AG09309 (cell line): ENCODE measurements around the gene PPP1R16B.
"Not testable (repeated sequence)": the region's sequence is repeated elsewhere in the genome, so short reads cannot be mapped to it uniquely, and the experiment has no call there.

Source experiments
- DNase-seq: peaks from one replicate; pipeline ENCODE4 v3.0.0-alpha.2; 2010; ENCODE audit warnings: low read depth
- H3K4me3 ChIP-seq: 2 replicates; pipeline ENCODE4 v1.5.1; 2011; ENCODE audit warnings: mild to moderate bottlenecking, low read depth, low read length, moderate library complexity; ENCODE audit not compliant: control insufficient read depth
- TF ChIP-seq, protein P1 (sequence below): IDR thresholded peaks from 2 replicates; pipeline ENCODE4 v1.5.1; 2011; ENCODE audit warnings: mild to moderate bottlenecking, low read depth, low read length, inconsistent platforms; ENCODE audit not compliant: insufficient read depth, control insufficient read depth; ENCODE audit errors: missing control alignments

The PPP1R16B gene

DNA sequence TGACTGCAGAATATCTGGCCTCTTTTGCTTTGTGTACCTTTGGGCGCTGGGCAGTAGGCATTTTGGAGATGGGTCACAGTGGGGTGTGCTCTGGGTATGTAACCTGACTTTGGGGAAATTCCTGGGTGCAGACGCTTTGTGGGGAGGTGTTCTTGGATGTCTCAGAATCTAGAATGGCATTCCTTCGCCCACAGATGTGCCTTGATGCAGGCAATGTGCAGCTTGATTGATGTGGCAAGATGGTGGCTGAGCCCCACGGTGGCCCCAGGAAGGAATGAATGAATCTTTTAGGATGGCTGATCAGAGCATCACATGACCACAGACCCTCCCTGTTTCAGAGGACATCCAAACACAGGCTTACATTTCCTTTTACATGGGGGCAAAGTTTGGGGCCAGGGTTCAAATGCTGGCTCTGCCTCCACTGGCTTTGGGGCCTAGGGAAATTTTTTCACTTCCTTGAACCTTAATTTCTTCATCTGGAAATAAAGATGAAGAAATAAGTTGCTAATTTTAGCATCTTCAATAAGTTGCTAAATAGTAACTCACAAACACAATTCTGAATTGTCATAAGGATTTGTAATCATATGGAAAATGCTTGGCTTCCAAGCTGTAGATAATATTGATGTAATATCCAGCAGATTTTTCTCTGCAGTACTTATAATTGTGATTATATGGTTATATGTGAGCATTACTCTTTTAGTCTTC is 5.6 kb downstream of the PPP1R16B start:
- no peak overlapping the region for H3K4me3 ChIP-seq
- TF ChIP-seq, protein P1, sequence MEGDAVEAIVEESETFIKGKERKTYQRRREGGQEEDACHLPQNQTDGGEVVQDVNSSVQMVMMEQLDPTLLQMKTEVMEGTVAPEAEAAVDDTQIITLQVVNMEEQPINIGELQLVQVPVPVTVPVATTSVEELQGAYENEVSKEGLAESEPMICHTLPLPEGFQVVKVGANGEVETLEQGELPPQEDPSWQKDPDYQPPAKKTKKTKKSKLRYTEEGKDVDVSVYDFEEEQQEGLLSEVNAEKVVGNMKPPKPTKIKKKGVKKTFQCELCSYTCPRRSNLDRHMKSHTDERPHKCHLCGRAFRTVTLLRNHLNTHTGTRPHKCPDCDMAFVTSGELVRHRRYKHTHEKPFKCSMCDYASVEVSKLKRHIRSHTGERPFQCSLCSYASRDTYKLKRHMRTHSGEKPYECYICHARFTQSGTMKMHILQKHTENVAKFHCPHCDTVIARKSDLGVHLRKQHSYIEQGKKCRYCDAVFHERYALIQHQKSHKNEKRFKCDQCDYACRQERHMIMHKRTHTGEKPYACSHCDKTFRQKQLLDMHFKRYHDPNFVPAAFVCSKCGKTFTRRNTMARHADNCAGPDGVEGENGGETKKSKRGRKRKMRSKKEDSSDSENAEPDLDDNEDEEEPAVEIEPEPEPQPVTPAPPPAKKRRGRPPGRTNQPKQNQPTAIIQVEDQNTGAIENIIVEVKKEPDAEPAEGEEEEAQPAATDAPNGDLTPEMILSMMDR = no peak
- DNase-seq = no peak

DNA sequence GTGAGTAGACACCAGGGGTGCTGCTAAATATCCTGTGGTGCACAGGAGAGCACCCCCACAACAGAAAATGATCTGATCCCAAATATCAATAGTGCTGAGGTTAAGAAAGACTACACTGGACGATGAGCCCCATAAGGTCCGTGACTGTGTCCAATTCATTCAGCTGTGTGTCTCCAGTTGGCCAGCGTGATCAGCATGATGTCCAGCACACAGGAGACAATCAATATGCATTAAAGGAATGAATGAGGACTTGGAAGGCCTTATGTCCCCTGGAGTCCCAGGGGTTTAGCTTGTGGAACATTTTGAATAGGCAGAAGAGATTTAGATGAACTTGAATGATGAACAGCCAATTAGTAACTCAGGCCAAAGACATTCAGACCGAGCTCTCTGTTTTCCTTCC is 6.3 kb downstream of the PPP1R16B start:
- no peak for DNase-seq
- TF ChIP-seq, protein P1 = no peak
- H3K4me3 ChIP-seq = no peak overlapping the region

DNA sequence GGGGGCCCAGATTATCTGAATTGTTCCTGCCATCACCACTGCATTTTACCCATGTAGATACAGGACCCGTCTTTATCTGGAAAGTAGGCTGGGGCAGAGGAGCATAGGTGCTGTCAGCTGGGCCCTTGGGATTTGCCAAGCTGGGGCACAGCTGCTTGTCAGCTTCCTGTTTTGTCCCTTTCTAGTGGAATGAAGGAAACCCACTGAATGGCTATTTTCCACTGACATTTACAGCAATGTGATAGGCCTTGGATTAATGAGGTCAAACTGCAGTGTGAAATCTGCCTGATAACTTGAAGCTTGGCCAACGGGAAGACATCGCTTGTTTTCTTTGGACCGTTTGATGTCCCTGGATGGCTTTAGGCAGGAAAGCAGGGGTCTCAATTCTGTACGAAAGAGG is 6.7 kb downstream of the PPP1R16B start:
- TF ChIP-seq, protein P1 = no peak
- DNase-seq = no peak
- no peak overlapping the region for H3K4me3 ChIP-seq

DNA sequence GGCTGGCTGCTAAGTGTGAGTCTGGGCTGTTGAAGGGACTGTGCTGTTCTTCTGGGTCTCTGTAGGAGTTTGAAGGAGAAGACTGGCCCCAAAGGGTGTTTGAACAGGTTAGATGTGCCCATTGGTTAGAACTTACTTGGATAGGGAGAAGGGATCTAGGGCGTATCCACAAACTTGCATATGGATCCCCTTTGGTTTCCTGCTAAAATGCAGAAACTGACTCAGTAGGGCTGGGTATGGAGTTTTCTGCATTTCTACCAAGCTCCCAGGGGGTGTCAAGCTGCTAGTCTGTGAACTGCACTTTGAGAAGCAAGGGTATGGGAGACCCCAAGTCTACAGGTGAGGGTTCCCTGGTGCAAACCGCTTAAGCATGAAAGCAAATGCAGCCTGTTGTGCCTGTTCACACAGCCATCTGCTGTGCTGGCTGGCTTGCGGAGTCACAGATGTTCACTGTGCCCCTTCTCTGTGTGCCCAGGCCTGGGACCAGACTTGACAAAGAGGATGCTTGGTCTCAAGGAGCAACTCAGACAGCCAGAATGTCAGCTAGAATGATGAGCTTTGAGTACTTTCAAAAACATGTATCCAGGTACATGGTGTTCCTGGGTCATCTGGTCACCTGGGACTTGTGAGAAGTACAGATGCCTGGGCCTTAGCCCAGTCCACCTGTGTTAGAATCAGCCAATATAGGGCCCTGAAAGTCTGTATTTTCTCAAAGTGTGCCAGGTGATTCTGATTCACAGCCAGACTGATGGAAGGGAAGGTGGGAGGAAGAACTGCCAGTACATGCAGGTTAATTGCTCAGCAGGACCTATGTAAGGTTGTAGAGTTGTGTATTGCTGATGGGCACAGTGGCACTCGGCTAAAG is 7.4 kb downstream of the PPP1R16B start:
- no peak for DNase-seq

DNA sequence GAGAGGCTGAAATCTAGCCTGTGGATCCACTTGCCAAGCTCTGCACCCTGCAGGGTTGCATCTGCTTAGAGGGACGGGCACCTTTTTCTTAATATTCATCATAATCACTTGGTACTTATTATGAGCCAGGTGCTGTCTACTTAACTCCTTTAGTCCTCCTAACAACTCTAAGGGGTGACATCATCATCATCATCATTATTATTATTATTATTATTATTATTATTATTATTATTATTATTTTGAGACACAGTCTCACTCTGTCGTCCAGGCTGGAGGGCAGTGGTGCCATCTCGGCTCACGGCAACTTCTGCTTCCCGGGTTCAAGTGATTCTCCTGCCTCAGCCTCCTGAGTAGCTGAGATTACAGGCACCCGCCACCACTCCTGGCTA is 8.1 kb downstream of the PPP1R16B start:
- DNase-seq = not testable (repeated sequence)

More for the DNA sequence above, 7.4 kb downstream of the PPP1R16B start:
- TF ChIP-seq, protein P1 = no peak
- no peak overlapping the region for H3K4me3 ChIP-seq

DNA sequence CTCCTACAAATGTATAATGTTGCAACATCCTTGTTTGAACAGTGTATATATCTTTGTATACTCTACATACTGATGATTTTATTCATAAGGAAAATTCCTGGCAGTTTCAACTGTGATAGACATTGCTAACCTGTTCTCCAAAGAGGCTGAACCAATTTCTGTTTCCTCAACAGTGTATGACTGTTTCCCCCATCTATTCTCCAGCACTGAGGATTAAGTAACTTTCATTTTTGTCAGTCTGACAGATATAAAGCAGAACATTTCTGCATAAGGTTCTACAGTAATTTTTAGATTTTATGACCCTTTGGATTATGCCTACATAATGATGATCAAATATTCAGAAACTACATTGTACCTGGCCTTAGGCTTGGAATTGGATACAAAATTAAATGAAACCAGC is 9.9 kb downstream of the PPP1R16B start:
- DNase-seq = no peak
- H3K4me3 ChIP-seq = no peak overlapping the region
- TF ChIP-seq, protein P1 = no peak

More for the DNA sequence above, 8.1 kb downstream of the PPP1R16B start:
- not testable (repeated sequence) for H3K4me3 ChIP-seq
